Right lobe of liver (tissue), 6 donors: ENCODE data around the gene PRKCA. TPM values are rescaled to one million over a fixed set of nuclear protein-coding genes. Genes with fewer than 3 reads are reported as not detected.
A peak's percentile ranks its signal among the peaks of the same experiment; 100 is the strongest.

Experiments
- ATAC-seq, 4 donors: fragments of 200-7000 bp; cut with Tn5 transposase; one replicate each; pipeline ENCODE4 v1.9.1; 2020; ENCODE audit warnings: mild to moderate bottlenecking in 4 of 4, moderate library complexity in 4 of 4
- DNase-seq, 3 donors: peaks; one replicate each; pipeline ENCODE4 v3.0.0-alpha.2; 2020
- H3K27ac ChIP-seq, 3 donors: fragments of 200-600 bp; one replicate each; pipeline ENCODE4 v1.8.0; 2022
- H3K27me3 ChIP-seq, 2 donors: fragments of 200-600 bp; one replicate each; pipeline ENCODE4 v1.8.0; 2022
- H3K36me3 ChIP-seq, 4 donors: fragments of 200-600 bp; sonication (generic) in 1 of 4; one replicate each; pipeline versions ENCODE4 v1.5.1 to v1.8.0; 2017 to 2022; ENCODE audit warnings: control low read depth in 1 of 4
- H3K4me1 ChIP-seq, 4 donors: fragments of 200-600 bp; sonication (generic) in 1 of 4; one replicate each; pipeline versions ENCODE4 v1.5.1 to v1.8.0; 2017 to 2022; ENCODE audit warnings: control low read depth in 1 of 4
- H3K4me3 ChIP-seq, 3 donors: fragments of 200-600 bp; one replicate each; pipeline ENCODE4 v1.8.0; 2022
- H3K9me3 ChIP-seq, 4 donors: fragments of 200-600 bp; sonication (generic) in 1 of 4; one replicate each; pipeline versions ENCODE4 v1.5.1 to v1.8.0; 2017 to 2022; ENCODE audit warnings: control low read depth in 1 of 4
- CTCF ChIP-seq, 4 donors: fragments of 200-600 bp in 3 of 4; fragments of 450-650 bp in 1 of 4; IDR thresholded peaks; one replicate each; pipeline versions ENCODE4 v1.5.1 to v1.8.0; 2016 to 2022; ENCODE audit warnings: antibody characterized with exemption in 4 of 4, mild to moderate bottlenecking in 2 of 4
- POLR2A ChIP-seq: fragments of 450-650 bp; IDR thresholded peaks from one replicate; pipeline ENCODE4 v1.6.1; 2017; ENCODE audit warnings: antibody characterized with exemption, mild to moderate bottlenecking
- WGBS: methylation state at CpG from one replicate; pipeline ENCODE4 v1.1.6; 2018; ENCODE audit warnings: low coverage, low lambda C conversion rate; ENCODE audit not compliant: insufficient coverage; ENCODE audit errors: missing lambda C conversion rate; 5-methylcytosine and 5-hydroxymethylcytosine counted together
- intact Hi-C, 2 donors: fragments of 100-400 bp; cut with DNase I; formaldehyde crosslinking; loops; one replicate each; pipeline versions ENCODE4 v1.11.2 to v1.14.1; 2022
- total RNA-seq, 6 experiments: library from RNA; depleted of rRNA in 2 of 6; stranded (reverse); fragments of >200 nt in 2 of 6; fragmentation: NEBNext Ultra II Directional in 3 of 6; extraction: Animal tissue kit (Norgen Biotek cat#: 25700) in 3 of 6; gene quantifications; one replicate each; pipeline versions ENCODE4 v1.1.0 to v1.2.4, GENCODE V29; 2016 to 2023
- donor health status: DM: no; HTN: yes; CAD: no.
- donor health status: DM: no; HTN: no; CAD: no.
- donor health status: DM: no; HTN: no; CAD: no.
- donor health status: DM: no; HTN: yes; CAD: no.
- donor health status: DM: no; HTN: yes; CAD: no.

PRKCA gene
- total RNA-seq, 6 experiments from 2014 or later = 11.7 to 23.0 (median 18.7) TPM

- TF ChIP-seq POLR2A = no peak
- DNase-seq (no peak), ATAC-seq (no peak)
- intact Hi-C loops = no loop called here
- Histone ChIP-seq H3K27me3 (no peaks in the 10 kb centered on the region), H3K27ac (peak overlapping the region in 1 of 3 donors; percentile 75), H3K9me3 (no peaks in the 10 kb centered on the region), H3K4me3 (no peak overlapping the region), H3K36me3 (no peaks in the 10 kb centered on the region), H3K4me1 (peaks cover 0 to 29% (median 8%) of the 10 kb centered on the region in 4 donors)
- WGBS = 95% methylated on average over 6 of the region's 6 CpGs
These were observed 204.2 kb downstream of the PRKCA start for GRCh38 chr17:66506641-66507040.

- 37% methylated on average over 7 of the region's 7 CpGs for WGBS
These were observed 204.9 kb downstream of the PRKCA start for GRCh38 chr17:66507103-66507923.

GRCh38 chr17:66507982-66508760 lies 205.8 kb downstream of the PRKCA start:
- intact Hi-C loops = no loop called here
- Histone ChIP-seq H3K9me3 (no peaks in the 10 kb centered on the region), H3K4me1 (peaks cover 0 to 29% (median 8%) of the 10 kb centered on the region in 4 donors), H3K4me3 (no peak overlapping the region), H3K27me3 (no peaks in the 10 kb centered on the region), H3K36me3 (no peaks in the 10 kb centered on the region), H3K27ac (peak overlapping the region; percentile 59 to 75 (median 68))
- TF ChIP-seq CTCF (IDR thresholded peaks at IDR 0.05) = no peak
- TF ChIP-seq POLR2A = no peak
- WGBS = 67% methylated on average over 10 of the region's 10 CpGs
- peak; percentile 14 to 26 (median 17) for ATAC-seq
- DNase-seq = no peak

More at GRCh38 chr17:66507103-66507923, 204.9 kb downstream of the PRKCA start:
- Histone ChIP-seq H3K27me3 (no peaks in the 10 kb centered on the region), H3K9me3 (no peaks in the 10 kb centered on the region), H3K4me1 (peaks cover 0 to 29% (median 8%) of the 10 kb centered on the region in 4 donors), H3K36me3 (no peaks in the 10 kb centered on the region), H3K4me3 (no peak overlapping the region), H3K27ac (peak overlapping the region; percentile 59 to 75 (median 68))
- no peak for TF ChIP-seq CTCF (IDR thresholded peaks at IDR 0.05)
- no peak for TF ChIP-seq POLR2A
- ATAC-seq (peak; percentile 73 to 79 (median 76)), DNase-seq (peak in 1 of 3 donors; percentile 69)
- intact Hi-C loops = no loop called here

GRCh38 chr17:66508896-66509844 lies 206.8 kb downstream of the PRKCA start:
- Histone ChIP-seq H3K9me3 (no peaks in the 10 kb centered on the region), H3K4me3 (no peak overlapping the region), H3K27ac (peak overlapping the region in 1 of 3 donors; percentile 75), H3K27me3 (no peaks in the 10 kb centered on the region), H3K36me3 (no peaks in the 10 kb centered on the region), H3K4me1 (peaks cover 0 to 24% (median 8%) of the 10 kb centered on the region in 4 donors)
- intact Hi-C loops = no loop called here
- DNase-seq (peak; percentile 41 to 73 (median 70)), ATAC-seq (peak; percentile 63 to 80 (median 78))
- TF ChIP-seq POLR2A (no peak), CTCF (IDR thresholded peaks at IDR 0.05) (no peak)
- 49% methylated on average over 7 of the region's 8 CpGs for whole genome bisulfite sequencing
